GM18519 (cell line): Measurements from ENCODE around the gene SERPINA6.
"Not testable (repeated sequence)": the region's sequence is repeated elsewhere in the genome, so short reads cannot be mapped to it uniquely, and the experiment has no call there.

Experiments
- ATAC-seq: cut with Tn5 transposase; IDR thresholded peaks from one replicate; pipeline ENCODE4 v1.9.1; 2021; ENCODE audit warnings: mild to moderate bottlenecking, moderate library complexity; ENCODE audit not compliant: unreplicated experiment, low FRiP score

Gene SERPINA6

GRCh38 chr14:94355191-94355794 is 32.2 kb upstream of the SERPINA6 start:
- no peak for ATAC-seq

GRCh38 chr14:94354638-94355185 is 31.6 kb upstream of the SERPINA6 start:
- no peak for ATAC-seq

GRCh38 chr14:94354190-94354589 is 31.1 kb upstream of the SERPINA6 start:
- ATAC-seq = not testable (repeated sequence)

- no peak for ATAC-seq
Observed at GRCh38 chr14:94349276-94349675, 26.1 kb upstream of the SERPINA6 start.

GRCh38 chr14:94348836-94349235 is 25.7 kb upstream of the SERPINA6 start:
- ATAC-seq = no peak

- ATAC-seq = no peak
Observed at GRCh38 chr14:94346841-94347240, 23.7 kb upstream of the SERPINA6 start.

GRCh38 chr14:94346065-94346786 is 23.1 kb upstream of the SERPINA6 start:
- ATAC-seq = not testable (repeated sequence)

GRCh38 chr14:94345344-94346064 is 22.4 kb upstream of the SERPINA6 start:
- no peak for ATAC-seq

- no peak for ATAC-seq
Observed at GRCh38 chr14:94344389-94344788, 21.3 kb upstream of the SERPINA6 start.

GRCh38 chr14:94343238-94344005 is 20.3 kb upstream of the SERPINA6 start:
- ATAC-seq = no peak

GRCh38 chr14:94342334-94342934 is 19.3 kb upstream of the SERPINA6 start:
- ATAC-seq = no peak

GRCh38 chr14:94341656-94342333 is 18.7 kb upstream of the SERPINA6 start:
- no peak for ATAC-seq

- no peak for ATAC-seq
Observed at GRCh38 chr14:94340533-94340932, 17.4 kb upstream of the SERPINA6 start.

- no peak for ATAC-seq
Observed at GRCh38 chr14:94338023-94338422, 14.9 kb upstream of the SERPINA6 start.

- no peak for ATAC-seq
Observed at GRCh38 chr14:94337274-94337673, 14.1 kb upstream of the SERPINA6 start.

GRCh38 chr14:94334872-94335271 is 11.7 kb upstream of the SERPINA6 start:
- ATAC-seq = no peak

- no peak for ATAC-seq
Observed at GRCh38 chr14:94332587-94332986, 9.5 kb upstream of the SERPINA6 start.

- no peak for ATAC-seq
Observed at GRCh38 chr14:94332063-94332583, 9.0 kb upstream of the SERPINA6 start.

- ATAC-seq = no peak
Observed at GRCh38 chr14:94331462-94331861, 8.3 kb upstream of the SERPINA6 start.
